Glutamatergic neuron (in vitro differentiated cells): Measurements from ENCODE around the gene TMEM258. TPM values are rescaled to one million over a fixed set of nuclear protein-coding genes. Genes with fewer than 3 reads are reported as not detected.

Experiments used
- DNase-seq: peaks from one replicate; pipeline ENCODE4 v3.0.0; 2022
- H3K27ac Mint-ChIP-seq: one replicate; pipeline ENCODE4 v1.8.0; 2020; ENCODE audit warnings: mild to moderate bottlenecking, mixed read lengths, inconsistent platforms; ENCODE audit not compliant: unreplicated experiment
- H3K27me3 Mint-ChIP-seq: one replicate; pipeline ENCODE4 v1.8.0; 2020; ENCODE audit warnings: mild to moderate bottlenecking, moderate library complexity, mixed read lengths, inconsistent platforms; ENCODE audit not compliant: unreplicated experiment
- H3K36me3 Mint-ChIP-seq: one replicate; pipeline ENCODE4 v1.8.0; 2020; ENCODE audit warnings: mild to moderate bottlenecking, mixed read lengths, inconsistent platforms; ENCODE audit not compliant: unreplicated experiment
- H3K4me1 Mint-ChIP-seq: one replicate; pipeline ENCODE4 v1.8.0; 2020; ENCODE audit warnings: mild to moderate bottlenecking, low read depth, mixed read lengths, inconsistent platforms; ENCODE audit not compliant: unreplicated experiment
- H3K4me3 Mint-ChIP-seq: one replicate; pipeline ENCODE4 v1.8.0; 2020; ENCODE audit warnings: mild to moderate bottlenecking, mixed read lengths, inconsistent platforms; ENCODE audit not compliant: unreplicated experiment
- H3K9me3 Mint-ChIP-seq: one replicate; pipeline ENCODE4 v1.8.0; 2020; ENCODE audit warnings: mild to moderate bottlenecking, moderate library complexity, mixed read lengths, inconsistent platforms; ENCODE audit not compliant: unreplicated experiment
- total RNA-seq: library from RNA; stranded (reverse); fragmentation: NEBNext Ultra II Directional; extraction: Animal tissue kit (Norgen Biotek cat#: 25700); gene quantifications from one replicate; pipeline ENCODE4 v1.2.1, GENCODE V29; 2021; ENCODE audit not compliant: unreplicated experiment
- TF ChIP-seq, protein P1 (sequence below): fragments of 200-600 bp; sonication (generic); IDR thresholded peaks from one replicate; pipeline ENCODE4 v1.5.0; 2021; ENCODE audit not compliant: partially characterized antibody, unreplicated experiment

The TMEM258 gene
- total RNA-seq, 1 donor from 2014 or later: 82.7 TPM

DNA sequence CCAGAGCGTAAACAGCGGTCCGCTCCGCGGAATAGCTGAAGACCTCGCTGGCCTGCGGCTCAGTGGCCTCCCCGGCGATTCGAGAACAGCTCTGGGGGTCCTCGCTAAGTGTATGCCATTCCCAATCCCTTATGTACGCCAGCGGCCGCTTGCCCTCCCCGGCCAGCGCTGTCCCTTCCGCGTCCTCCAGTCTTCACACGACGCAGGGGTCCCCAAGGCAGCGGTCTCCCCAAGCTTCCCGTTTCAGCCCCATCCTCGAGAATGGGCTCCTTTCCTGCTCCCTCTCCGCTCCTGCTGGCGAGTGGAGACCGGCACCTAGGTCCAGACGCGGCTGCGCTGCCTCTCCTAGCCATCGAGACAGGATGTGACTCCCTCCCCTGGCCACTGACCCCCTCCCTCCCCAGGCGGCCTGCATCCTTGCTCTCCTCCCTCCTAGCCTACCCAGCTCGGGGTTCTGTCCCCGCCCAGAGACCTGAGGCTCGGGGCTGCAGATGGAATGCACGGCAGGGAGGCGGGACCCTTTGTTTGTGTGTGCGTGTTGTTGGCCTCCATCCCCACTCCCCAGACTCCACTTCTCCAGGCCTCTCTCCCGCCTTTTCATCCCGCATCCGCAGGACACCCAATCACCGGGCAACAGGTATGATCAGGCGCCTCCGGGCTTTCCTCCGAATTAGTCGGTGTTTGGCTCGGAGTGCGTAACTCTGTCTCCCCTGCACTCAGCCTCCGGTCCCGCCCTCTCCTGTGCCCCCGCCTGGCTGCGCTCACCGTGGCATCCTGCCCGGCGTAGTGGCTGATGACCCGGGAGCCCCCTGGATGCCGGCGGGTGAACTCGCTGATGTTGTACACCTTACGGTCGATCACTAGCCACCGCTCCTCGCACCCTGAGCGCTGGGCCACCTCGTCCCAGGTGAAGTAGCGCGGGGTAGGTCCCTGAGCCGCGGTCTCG, 23.7 kb upstream of the TMEM258 start:
- Mint-ChIP-seq H3K27ac (peak overlapping the region; percentile 99), H3K4me3 (peak overlapping the region; percentile 99), H3K9me3 (peaks cover 19% of the 10 kb centered on the region), H3K36me3 (peaks cover 4% of the 10 kb centered on the region), H3K4me1 (peaks cover 16% of the 10 kb centered on the region), H3K27me3 (peaks cover 11% of the 10 kb centered on the region)
- peak; percentile 79 for DNase-seq
- TF ChIP-seq, protein P1, sequence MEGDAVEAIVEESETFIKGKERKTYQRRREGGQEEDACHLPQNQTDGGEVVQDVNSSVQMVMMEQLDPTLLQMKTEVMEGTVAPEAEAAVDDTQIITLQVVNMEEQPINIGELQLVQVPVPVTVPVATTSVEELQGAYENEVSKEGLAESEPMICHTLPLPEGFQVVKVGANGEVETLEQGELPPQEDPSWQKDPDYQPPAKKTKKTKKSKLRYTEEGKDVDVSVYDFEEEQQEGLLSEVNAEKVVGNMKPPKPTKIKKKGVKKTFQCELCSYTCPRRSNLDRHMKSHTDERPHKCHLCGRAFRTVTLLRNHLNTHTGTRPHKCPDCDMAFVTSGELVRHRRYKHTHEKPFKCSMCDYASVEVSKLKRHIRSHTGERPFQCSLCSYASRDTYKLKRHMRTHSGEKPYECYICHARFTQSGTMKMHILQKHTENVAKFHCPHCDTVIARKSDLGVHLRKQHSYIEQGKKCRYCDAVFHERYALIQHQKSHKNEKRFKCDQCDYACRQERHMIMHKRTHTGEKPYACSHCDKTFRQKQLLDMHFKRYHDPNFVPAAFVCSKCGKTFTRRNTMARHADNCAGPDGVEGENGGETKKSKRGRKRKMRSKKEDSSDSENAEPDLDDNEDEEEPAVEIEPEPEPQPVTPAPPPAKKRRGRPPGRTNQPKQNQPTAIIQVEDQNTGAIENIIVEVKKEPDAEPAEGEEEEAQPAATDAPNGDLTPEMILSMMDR: no peak

GRCh38 chr11:61814958-61815789, 22.8 kb upstream of the TMEM258 start:
- peak; percentile 98 for DNase-seq
- peaks cover 12% of the 10 kb centered on the region for H3K27me3 Mint-ChIP-seq
- H3K4me1 Mint-ChIP-seq: peaks cover 16% of the 10 kb centered on the region
- peak overlapping the region; percentile 99 for H3K4me3 Mint-ChIP-seq
- peaks cover 19% of the 10 kb centered on the region for H3K9me3 Mint-ChIP-seq
- TF ChIP-seq, protein P1: no peak
- H3K27ac Mint-ChIP-seq: peak overlapping the region; percentile 99
- peaks cover 4% of the 10 kb centered on the region for H3K36me3 Mint-ChIP-seq

- H3K4me1 Mint-ChIP-seq: peaks cover 16% of the 10 kb centered on the region
- H3K9me3 Mint-ChIP-seq: peaks cover 19% of the 10 kb centered on the region
- peak overlapping the region; percentile 99 for H3K27ac Mint-ChIP-seq
- H3K4me3 Mint-ChIP-seq: peak overlapping the region; percentile 95
- TF ChIP-seq, protein P1: no peak
- H3K36me3 Mint-ChIP-seq: peaks cover 4% of the 10 kb centered on the region
- peak; percentile 35 for DNase-seq
- H3K27me3 Mint-ChIP-seq: peaks cover 14% of the 10 kb centered on the region
Observed at GRCh38 chr11:61814247-61814957, 22.0 kb upstream of the TMEM258 start.

DNA sequence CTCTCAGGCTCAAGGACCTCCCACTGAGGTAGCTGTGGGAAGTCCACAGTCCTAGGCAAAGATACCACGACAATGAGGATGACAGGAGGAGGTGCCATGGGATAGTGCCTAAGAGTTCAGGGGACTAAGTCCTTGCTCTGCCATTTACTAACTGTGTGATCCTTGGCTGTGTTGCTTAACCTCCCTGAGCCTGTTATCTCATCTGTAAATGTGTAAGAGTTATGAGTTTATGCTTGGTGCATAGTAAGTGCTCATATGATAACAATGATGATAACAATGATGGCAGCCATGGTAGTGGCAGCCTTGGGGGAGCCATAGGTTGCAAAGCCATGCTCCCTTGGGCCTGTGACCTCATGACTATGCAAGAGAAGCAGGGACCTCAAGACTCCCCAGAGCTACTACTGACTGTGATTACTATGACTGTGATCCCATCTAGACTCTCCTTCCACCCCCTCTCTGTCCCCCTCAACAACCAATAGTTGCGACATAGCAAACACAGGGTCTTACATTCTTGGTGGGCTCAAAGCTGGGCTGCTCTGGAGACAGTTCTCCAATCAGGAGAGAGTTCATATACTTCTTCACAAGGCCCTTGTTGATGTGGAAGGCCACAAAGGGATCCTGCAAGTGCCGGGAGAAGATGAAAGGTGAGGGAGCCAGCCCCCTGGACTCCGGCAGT, 20.5 kb upstream of the TMEM258 start:
- Mint-ChIP-seq H3K27me3 (peaks cover 12% of the 10 kb centered on the region), H3K4me3 (no peak overlapping the region), H3K36me3 (peaks cover 4% of the 10 kb centered on the region), H3K4me1 (peaks cover 15% of the 10 kb centered on the region), H3K9me3 (peaks cover 19% of the 10 kb centered on the region), H3K27ac (peak overlapping the region; percentile 25)
- TF ChIP-seq, protein P1: no peak
- no peak for DNase-seq
